Inflammatory macrophage (primary cell): ENCODE data around the gene DYRK1B.

Experiments
- DNase-seq, 2 donors: peaks; one replicate each; pipeline ENCODE4 v3.0.0-alpha.2; 2020 to 2022

The DYRK1B gene

DNA sequence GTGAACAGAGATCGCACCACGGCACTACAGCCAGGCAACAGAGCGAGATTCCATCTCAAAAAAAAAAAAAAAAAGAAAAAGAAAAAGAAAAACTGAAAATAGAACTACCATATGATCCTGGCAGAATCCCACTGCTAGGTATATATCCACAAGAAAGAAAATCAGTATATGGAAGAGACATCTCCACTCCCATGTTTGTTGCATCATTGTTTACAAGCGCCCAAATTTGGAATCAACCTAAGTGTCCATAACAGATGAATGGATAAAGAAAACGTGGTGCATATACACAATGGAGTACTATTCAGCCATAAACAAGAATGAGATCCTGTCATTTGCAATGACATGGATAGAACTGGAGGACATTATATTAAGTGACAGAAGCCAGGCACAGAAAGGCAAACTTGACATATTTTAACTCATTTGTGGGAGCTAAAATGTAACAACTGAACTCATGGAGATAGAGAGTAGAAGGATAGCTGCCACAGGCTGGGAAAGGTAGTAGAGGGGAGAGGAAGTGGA is 26.1 kb downstream of the DYRK1B start:
- no peak for DNase-seq

DNA sequence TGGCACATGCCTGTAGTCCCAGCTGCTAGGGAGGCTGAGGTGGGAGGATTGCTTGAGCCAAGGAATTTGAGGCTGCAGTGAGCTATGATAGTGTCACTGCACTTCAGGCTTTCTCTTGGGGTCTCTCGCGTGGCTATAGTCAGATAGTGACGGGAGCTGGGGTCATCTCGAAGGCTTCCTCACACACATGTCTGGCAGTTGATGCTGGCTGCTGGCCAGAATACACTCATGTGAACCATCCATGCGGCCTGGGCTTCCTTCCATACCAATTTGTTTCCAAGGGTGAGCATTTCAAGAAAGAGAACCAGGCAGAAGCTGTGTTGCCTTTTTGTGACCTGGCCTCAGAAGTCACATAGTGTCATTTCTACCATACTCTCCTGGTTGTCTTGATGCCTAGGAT is 28.9 kb downstream of the DYRK1B start:
- DNase-seq: no peak

- DNase-seq: no peak
These were observed 31.0 kb downstream of the DYRK1B start for GRCh38 chr19:39802958-39803357.

DNA sequence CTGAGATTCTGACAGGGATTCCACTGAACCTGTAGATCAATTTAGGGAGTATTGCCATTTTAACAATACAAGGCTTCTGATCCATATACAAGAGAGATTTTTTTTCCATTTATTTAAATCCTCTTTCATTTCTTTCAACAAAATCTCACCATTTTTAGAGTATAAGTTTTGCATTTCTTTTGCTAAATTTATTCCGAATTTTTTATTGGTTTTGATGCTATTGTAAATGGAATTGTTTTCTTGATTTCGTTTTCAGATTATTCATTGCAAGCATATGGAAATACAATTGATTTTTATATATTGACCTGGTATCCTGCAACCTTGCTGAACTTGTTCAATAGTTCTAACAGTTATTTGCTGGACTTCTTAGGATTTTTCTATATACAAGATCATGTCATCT is 36.9 kb downstream of the DYRK1B start:
- no peak for DNase-seq

GRCh38 chr19:39796000-39796498 is 37.9 kb downstream of the DYRK1B start:
- DNase-seq: no peak

- DNase-seq: no peak
These were observed 39.0 kb downstream of the DYRK1B start for GRCh38 chr19:39795001-39795400.

GRCh38 chr19:39792999-39793546 is 40.9 kb downstream of the DYRK1B start:
- DNase-seq: peak; percentile 69 to 72

GRCh38 chr19:39788244-39788643 is 45.7 kb downstream of the DYRK1B start:
- no peak for DNase-seq

- DNase-seq: no peak
These were observed 53.1 kb downstream of the DYRK1B start for GRCh38 chr19:39780894-39781293.

- DNase-seq: no peak
These were observed 55.2 kb downstream of the DYRK1B start, which contains the start of gene LEUTX for GRCh38 chr19:39778763-39779162. TSS of gene LEUTX (plus strand) at chr19:39778854. CDS start at chr19:39778921, 67 bp downstream.
